Measurements from ENCODE around the gene ADGRF5.
"Not testable (repeated sequence)": the region's sequence is repeated elsewhere in the genome, so short reads cannot be mapped to it uniquely, and the experiment has no call there.

- TF ChIP-seq, protein P1, sequence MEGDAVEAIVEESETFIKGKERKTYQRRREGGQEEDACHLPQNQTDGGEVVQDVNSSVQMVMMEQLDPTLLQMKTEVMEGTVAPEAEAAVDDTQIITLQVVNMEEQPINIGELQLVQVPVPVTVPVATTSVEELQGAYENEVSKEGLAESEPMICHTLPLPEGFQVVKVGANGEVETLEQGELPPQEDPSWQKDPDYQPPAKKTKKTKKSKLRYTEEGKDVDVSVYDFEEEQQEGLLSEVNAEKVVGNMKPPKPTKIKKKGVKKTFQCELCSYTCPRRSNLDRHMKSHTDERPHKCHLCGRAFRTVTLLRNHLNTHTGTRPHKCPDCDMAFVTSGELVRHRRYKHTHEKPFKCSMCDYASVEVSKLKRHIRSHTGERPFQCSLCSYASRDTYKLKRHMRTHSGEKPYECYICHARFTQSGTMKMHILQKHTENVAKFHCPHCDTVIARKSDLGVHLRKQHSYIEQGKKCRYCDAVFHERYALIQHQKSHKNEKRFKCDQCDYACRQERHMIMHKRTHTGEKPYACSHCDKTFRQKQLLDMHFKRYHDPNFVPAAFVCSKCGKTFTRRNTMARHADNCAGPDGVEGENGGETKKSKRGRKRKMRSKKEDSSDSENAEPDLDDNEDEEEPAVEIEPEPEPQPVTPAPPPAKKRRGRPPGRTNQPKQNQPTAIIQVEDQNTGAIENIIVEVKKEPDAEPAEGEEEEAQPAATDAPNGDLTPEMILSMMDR (conservative IDR thresholded peaks at IDR 0.05; ENCODE audit: low read depth, low read length), result not testable (repeated sequence)
- not testable (repeated sequence) for TF ChIP-seq EZH2 (IDR thresholded peaks at IDR 0.05; ENCODE audit: borderline replicate concordance, low read depth, low read length, poor library complexity, severe bottlenecking)
Measured at GRCh38 chr6:46834991-46835390, 86.7 kb downstream of the ADGRF5 start.
